NCI-H460 (cell line): ENCODE measurements around the gene EIF5A2. TPM values are rescaled to one million over a fixed set of nuclear protein-coding genes. Genes with fewer than 3 reads are reported as not detected.
"Not testable (repeated sequence)": the region's sequence is repeated elsewhere in the genome, so short reads cannot be mapped to it uniquely, and the experiment has no call there.

Source experiments
- DNase-seq: peaks from one replicate; pipeline ENCODE4 v3.0.0-alpha.2; 2016; ENCODE audit warnings: low read depth; ENCODE audit errors: extremely low read depth
- total RNA-seq: library from RNA; depleted of rRNA; stranded (reverse); fragments of >200 nt; shearing (Covaris generic); gene quantifications from 2 replicates; pipeline ENCODE4 v1.2.3, GENCODE V29; 2014

The EIF5A2 gene
- total RNA-seq, 1 experiment from 2014 or later = 9.0 TPM

DNA sequence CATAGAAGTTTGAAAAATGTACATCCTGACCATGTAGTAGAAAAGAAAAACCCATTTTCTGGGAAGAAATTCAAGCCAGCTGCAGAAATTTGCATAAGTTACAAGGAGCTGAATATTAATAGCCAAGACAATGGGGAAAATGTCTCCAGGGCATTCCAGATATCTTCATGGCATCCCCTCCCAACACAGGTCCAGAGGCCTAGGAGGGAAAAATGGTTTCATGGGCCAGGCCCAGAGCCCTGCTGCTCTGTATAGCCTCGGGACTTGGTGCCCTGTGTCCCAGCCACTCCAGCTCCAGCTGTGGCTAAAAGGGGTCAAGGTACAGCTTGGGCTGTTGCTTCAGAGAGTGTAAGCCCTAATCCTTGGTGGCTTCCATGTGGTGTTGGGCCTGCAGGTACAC lies 11.2 kb downstream of the EIF5A2 start:
- not testable (repeated sequence) for DNase-seq

DNA sequence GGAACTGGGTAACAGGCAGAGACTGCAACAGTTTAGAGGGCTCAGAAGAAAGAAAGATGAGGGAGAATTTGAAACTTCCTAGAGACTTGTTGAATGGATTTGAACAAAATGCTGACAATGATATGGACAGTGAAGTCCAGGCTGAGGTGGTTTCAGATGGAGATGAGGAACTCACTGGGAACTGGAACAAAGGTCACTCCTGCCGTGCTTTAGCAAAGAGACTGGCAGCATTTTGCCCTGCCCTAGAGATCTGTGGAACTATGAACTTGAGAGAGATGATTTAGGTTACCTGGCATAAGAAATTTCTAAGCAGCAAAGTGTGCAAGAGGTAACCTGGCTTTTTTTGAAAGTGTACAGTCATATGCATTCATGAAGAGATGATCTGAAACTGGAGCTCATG lies 11.7 kb downstream of the EIF5A2 start:
- no peak for DNase-seq

DNA sequence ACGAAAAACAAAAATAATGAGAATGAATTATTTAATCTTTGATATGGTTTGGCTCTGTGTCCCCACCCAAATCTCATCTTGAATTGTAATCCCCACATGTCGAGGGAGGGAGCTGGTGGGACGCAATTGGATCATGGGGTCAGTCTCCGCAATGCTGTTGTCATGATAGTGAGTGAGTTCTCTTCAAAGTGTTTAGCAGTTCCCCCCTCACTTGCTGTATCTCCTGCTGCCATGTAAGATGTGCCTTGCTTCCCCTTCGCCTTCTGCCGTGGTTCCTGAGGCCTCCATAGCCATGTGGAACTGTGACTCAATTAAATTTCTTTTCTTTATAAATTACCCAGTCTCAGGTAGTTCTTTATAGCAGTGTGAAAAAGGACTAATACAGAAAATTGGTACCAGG lies 12.1 kb downstream of the EIF5A2 start:
- DNase-seq = not testable (repeated sequence)

DNA sequence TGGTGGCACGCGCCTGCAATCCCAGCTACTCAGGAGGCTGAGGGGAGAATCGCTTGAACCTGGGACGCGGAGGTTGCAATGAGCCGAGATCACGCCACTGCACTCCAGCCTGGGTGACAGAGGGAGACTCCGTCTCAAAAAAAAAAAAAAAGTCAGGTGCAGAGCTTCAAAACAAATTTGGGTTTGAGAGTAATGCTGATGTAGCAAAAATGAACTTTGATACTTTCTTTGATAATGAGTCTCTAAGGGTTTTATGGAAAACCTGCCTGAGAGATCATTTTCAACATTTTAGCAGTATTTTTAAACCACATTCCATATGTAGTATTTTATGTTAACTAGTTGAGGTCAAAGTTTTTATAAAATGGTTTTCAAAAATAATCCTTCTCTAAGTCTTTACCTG lies 14.5 kb downstream of the EIF5A2 start:
- no peak for DNase-seq

DNA sequence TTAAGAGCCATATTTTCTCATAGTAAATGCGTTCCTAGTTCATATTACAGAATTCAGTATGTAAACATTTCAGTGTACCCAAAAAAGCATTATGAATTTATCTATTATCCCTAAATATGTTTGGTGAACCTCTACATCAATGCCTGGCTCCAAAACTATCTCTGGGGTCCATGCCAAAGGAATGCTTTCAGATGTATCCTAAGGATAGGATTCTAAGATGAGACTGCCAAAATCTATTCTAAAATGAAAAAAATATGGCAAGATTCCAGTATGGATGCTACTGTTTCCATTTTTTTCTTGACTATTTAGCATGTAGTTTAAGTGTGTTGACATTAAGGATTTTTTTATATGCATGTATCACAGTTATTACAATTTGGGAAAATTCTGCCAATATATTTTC lies 18.8 kb downstream of the EIF5A2 start:
- DNase-seq = no peak

DNA sequence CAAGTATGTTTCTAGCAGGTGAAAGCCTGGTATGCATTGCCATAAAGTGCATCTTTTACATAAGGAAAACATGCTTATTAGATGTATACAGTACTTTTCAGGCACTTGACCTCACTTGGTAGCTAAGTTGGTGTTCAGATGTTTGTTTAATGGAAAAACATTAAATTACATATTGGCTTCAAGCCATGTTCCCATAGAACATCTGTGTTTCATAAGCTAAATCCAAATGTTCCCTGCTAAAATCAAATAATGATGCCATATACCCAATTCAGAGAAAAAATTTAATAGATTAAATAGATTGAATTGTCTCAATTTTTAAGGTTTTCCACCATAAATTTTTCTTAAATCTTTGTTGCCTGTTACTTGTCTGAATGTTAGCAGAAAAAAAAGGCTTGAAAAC lies 19.3 kb downstream of the EIF5A2 start:
- no peak for DNase-seq

DNA sequence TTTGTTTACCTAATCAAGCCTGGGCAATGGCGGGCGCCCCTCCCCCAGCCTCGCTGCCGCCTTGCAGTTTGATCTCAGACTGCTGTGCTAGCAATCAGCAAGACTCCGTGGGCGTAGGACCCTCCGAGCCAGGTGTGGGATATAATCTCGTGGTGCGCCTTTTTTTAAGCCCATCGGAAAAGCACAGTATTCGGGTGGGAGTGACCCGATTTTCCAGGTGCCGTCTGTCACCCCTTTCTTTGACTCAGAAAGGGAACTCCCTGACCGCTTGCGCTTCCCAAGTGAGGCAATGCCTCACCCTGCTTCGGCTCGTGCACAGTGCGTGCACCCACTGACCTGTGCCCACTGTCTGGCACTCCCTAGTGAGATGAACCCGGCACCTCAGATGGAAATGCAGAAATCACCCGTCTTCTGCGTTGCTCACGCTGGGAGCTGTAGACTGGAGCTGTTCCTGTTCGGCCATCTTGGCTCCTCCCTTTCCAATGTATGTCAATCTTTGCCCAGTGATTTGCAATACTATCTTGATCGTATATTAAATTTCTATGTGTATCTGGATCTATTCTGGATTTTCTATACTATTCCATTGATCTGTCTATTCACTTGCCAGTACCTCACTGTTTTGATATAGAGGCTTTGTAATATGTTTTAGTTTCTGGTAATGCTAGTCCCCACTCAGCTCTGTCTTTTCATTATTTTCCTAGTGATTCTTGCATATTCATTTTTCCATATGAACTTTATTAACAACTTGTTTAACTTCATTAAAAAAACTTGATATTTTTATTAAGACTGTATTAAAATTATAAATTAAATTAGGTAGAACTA lies 24.1 kb downstream of the EIF5A2 start:
- DNase-seq = not testable (repeated sequence)

DNA sequence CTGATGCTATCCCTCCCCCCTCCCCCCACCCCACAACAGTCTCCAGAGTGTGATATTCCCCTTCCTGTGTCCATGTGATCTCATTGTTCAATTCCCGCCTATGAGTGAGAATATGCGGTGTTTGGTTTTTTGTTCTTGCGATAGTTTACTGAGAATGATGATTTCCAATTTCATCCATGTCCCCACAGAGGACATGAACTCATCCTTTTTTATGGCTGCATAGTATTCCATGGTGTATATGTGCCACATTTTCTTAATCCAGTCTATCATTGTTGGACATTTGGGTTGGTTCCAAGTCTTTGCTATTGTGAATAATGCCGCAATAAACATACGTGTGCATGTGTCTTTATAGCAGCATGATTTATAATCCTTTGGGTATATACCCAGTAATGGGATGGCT lies 29.7 kb downstream of the EIF5A2 start:
- DNase-seq = not testable (repeated sequence)

DNA sequence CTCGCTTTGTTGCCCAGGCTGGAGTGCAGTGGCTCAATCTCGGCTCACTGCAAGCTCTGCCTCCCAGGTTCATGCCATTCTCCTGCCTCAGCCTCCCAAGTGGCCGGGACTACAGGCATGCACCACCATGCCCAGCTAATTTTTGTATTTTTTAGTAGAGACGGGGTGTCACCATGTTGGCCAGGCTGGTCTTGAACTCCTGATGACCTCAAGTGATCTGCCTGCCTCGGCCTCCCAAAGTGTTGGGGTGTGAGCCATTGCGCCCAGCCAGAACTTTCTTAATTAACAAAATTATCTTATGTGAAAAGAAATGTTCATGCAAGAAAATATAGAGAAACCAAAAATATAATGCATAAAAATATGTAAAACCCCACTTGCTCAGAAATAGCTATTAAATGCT lies 31.1 kb downstream of the EIF5A2 start:
- not testable (repeated sequence) for DNase-seq

DNA sequence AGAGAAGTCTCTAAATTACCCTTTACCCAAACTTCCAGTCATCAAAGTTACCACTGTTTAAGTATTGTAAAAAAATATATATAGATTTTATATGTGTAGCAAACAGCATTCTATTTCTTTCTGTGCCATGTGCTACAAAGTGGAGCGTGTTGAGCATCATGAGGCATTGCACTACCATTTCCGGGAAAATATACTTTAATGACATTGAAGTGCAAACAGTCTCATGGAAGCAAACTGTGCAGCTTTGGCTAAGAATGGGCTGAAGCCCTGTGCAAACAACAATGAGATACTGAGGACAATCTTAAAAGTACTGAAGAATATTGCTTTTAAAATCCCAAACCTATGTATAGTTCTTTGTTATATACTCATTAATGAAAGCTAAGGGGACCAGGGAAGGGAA lies 31.9 kb downstream of the EIF5A2 start:
- DNase-seq = no peak

DNA sequence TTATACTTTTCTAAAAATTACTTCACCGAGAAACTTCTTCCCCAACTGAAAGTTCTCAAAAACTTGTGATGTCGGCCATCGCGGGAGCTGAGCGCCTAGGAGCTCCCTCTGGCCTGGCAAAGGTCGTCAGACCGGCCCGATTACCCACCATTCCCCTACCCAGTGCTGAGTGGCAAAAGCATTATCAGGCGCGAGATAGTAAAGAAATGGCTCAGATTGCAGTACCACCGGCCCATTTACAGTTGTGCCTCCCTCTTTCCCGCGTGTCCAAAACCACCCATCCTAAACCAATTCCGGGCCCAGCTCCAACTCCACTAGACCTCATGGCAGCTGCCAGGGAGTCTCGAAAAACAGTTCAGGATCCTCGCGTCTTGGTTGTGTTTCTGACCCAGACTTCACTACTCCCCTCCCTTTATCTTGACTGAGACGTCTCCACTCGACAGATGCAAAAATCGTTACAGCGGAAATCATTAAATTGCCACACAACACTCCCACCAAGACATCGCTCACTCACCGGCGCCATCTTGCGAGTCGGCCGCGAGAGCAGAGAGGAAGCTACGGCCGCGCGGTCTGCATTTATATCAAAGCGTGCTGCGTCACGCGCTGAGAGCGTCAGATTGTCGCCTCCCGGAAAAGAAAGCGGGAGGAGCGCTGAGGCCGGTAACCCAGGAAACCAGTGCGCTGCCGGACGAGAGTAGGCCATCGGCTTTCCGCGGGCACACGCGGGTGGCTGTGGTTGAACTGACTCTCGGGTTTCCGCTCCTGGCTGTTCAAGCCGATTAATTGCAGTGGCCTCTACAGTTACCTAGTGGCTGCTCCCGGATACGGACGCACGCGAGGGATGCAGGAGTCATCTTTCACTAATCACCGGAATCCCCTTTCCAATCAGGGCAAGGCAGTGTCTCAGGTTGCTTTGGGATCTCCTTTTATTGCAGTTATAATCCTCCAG lies 38.5 kb downstream of the EIF5A2 start, which contains the start of gene RPL22L1:
Gene RPL22L1, minus strand, starts transcription at position 551 of the 949 bp plus-strand sequence. Its CDS starts 28 bp downstream, at position 523.
- peak; percentile 92 for DNase-seq

DNA sequence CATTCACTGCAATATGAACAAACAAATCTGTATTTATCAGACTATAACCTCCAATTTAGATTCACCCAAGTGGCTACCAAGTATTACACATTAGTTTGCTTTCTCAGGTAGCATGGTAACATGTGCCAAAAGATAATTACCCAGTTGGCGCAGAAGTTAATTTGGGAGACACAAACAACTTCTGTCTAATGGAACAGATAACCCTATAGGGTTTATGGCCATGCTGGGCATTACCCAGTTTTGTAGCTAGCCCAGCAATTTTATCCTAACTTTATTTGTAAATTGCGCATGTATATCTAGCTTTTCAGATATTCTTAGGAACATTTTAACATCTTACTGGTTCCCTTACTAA lies 39.2 kb downstream of the EIF5A2 start:
- no peak for DNase-seq

DNA sequence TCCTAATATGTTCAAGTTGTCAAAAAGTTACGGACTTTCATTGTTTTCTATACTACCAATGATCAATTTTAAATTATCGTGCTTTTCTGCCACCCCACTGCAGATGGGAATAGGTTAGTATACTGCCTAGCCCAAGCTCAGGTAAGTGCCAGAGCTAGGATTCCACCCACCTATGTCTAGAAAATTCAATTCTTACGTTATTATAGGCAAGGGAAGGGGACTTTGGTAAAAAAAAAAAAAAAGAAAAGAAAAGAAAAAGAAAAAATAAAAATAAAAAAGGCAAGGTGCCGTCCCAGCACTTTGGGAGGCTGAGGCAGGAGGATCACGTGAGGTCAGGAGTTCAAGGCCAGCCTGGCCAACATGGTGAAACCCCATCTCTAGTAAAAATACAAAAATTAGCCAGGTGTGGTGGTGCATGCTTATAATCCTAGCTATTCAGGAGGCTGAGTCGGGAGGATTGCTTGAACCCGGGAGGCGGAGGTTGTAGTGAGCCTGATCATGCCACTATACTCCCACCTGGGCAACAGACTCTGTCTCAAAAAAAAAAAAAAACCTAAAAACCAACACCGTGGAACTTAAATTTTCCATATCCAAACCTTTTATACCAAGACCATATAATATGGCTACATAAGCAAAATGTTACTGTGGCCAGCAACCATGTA lies 39.7 kb downstream of the EIF5A2 start:
- DNase-seq = no peak

DNA sequence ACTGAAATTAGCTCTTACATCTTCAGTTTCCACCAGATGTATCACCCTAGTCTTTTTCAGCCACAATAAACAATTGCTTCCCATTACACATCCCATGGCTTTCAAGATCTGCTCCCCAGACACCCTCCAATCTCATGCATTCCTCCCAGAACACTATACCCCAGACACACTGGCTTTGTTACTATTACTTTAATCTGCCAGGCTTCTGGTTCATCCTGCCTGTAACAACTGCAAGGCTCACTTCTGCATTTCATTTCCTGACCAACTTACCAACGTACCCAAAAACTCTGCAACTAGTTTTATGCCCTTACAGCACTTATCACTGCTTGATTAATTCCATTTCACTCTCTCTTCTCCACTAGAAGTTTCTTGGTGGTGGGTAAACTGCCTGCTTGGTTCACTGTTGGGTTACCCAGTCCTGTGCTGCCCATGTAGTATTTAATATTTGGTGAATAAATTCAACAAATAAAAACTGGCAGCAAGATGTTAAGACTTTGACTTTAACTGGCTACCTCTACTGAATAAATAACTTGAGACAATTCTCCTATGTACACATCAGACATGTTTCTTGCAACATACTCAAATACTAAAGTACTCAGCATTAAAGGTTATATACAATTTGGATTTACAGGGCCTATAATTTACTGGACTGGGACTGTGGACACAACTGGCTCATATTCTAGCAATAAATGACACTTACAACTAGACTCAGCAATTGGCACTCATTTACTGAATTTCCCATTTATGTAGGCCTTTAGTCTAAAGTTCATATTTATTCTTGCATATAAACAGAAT lies 41.1 kb downstream of the EIF5A2 start:
- DNase-seq = no peak

DNA sequence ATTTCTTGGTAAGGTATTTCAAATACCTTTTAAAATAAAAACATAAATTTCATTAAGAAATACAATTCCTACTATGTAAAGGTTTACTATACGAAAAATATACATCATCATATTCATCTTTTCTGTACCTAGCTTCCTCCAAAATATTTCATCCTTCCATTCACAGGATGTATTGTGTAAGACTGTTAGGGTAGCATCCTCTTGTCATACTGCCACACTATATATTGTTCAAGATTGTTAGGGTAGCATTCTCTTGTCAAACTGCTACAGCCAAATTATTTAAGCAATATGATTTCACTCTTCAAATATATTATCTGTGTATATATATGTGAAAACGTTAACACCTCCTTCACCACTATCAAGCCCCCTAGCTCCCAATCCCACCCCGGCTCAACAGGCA lies 41.9 kb downstream of the EIF5A2 start:
- no peak for DNase-seq

DNA sequence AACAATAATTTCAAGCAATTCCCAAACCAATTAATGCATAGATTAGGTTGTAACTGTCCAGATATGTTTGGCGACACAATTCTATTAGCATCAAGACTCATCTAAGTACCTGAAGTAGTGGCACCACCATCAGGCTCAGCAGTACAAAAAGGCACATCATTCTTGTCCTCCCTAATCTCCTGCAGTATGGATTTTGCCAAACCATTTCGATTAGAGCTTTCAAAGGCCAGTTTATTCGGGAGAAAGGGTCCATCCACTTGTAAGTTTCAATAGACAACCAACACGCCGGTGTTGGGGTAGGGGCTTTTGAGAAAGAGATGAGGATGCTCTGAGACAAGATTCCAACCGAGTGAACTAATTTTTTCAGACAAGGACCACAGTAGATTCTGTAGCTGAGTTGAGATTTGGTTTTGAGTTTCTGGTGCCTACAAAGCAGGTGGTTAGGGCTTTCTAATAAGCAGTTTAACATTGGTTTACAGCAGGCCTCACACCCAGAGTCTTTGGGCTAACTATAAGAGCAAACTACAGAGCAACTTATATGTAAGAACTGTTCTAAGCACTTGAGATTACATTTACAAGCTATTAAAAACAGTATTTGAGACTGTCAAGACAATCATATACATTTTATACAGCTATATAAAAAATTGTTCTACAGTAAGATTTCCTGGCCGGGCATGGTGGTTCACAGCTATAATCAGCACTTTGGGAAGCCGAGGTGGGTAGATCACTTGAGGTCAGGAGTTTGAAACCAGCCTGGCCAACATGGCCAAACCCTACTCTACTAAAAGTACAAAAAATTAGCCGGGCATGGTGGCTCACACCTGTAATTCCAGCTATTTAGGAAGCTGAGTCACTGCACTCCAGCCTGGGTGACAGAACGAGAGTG lies 43.0 kb downstream of the EIF5A2 start:
- no peak for DNase-seq

DNA sequence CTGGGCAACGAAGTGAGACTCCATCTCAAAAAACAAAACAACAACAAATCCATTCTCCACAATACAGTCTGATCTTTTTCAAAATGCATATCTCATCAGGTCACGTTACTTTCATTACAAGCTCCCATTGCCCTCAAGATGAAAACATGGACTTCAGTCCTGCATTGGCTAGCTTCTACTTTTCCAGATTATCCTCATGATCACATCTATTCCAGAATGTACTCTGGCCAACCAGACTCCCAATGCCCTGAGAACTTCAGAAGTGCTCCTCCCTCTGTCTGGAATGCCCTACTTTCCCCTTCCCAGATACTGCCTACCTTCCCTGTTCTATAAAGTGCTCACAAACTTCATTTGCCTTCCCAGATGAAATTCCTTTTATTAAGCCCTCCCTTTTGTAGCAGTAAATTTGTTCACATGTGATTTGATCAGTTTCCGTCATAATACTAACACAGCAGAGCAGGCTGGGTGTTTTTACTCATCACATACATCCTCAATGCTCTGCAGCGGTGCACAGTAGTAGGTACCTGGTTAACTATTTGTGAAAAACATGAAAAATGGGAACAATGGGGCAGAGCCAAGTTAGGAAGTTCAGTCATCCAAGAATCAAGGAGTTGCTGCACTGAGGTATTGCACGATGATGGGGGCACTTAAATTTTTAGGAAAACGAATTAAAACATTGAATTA lies 43.8 kb downstream of the EIF5A2 start:
- DNase-seq = no peak

DNA sequence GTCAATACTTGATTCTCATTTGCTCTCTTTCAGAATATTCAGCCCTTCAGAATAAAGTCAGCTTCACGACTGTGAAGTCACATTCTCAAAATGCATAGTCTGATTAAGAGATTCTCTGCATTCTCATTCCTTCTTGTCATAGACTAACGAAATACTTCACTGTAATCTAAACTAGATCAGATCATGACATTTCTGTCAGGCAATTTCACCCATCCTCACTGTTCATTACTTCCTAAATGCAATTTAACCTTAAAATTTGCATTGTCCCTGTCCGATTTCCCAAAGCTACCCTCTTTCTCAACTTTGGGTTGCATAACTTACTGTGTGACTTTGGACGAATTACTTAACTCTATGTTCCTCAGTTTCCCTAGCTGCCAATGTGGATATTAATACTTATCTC lies 44.6 kb downstream of the EIF5A2 start:
- no peak for DNase-seq
